Measurements from ENCODE around the gene MYO1B. TPM values are rescaled to one million over a fixed set of nuclear protein-coding genes. Genes with fewer than 3 reads are reported as not detected.

Gene MYO1B
- total and polyA plus RNA-seq, 2 of the 8 experiments (the other 6 are each of a cell fraction or from before 2014, with no cell fraction given): 15.5 to 61.2 TPM

DNA sequence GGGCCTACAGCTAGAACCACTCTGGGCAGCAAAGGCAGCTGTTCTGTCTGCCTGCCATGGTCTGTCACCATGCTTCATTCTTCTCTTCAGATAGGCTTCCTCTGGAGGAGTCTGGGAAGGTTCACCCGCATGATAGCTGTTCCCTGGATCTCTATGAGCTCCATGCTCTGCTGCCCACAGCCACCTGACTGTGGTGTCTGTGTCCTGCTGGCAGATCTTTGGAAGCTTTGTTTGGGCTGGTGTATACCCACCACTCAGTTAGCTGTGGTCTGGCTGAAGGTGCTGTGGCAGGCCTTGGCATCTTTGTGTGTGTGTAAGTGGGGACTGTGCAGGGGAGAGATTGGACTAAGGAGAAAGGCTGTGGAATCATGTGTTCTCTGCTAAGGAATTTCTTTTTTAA, 23.4 kb downstream of the MYO1B start:
- H4K20me1 ChIP-seq (replicated peaks in 1 of 2; ENCODE audit: control insufficient read depth in 1 of 2, insufficient read depth in 2 of 2, low read length in 2 of 2): peaks cover 8 to 20% of the 10 kb centered on the region in 2 experiments
- CTCF ChIA-PET (ENCODE audit: partially characterized antibody): interaction anchor here (1.6 kb wide), 1 partner anchor 9 kb away, joined by 3 read pairs; no protein-coding TSS in a partner anchor
- TF ChIP-seq POLR2A (IDR thresholded peaks at IDR 0.05; ENCODE audit: control extremely low read depth in 1 of 2, low read depth in 2 of 2, low read length in 2 of 2) (no peak), TAF1 (IDR thresholded peaks at IDR 0.05; ENCODE audit: low read depth, low read length) (no peak), KDM5A (IDR thresholded peaks at IDR 0.05; ENCODE audit: low read length) (no peak)

More for the DNA sequence above, 23.4 kb downstream of the MYO1B start:
- H3K9me3 ChIP-seq (ENCODE audit: insufficient read depth in 2 of 2, low read depth in 1 of 2, low read length in 1 of 2): no peaks in the 10 kb centered on the region
- WGBS, 2 experiments (ENCODE audit: extremely low coverage in 1 of 2, insufficient coverage in 1 of 2, insufficient read length in 1 of 2, insufficient replicate concordance in 2 of 2, low coverage in 1 of 2, low lambda C conversion rate in 2 of 2, missing lambda C conversion rate in 1 of 2): 91% methylated on average over 1 of the region's 1 CpG; no CpG with 5 or more reads in 1 of the 2 experiments
- H3K23ac ChIP-seq (ENCODE audit: insufficient read length): no peak overlapping the region
- no peak overlapping the region for H2AK5ac ChIP-seq (ENCODE audit: low read depth, low read length)
- POLR2A ChIA-PET (ENCODE audit: partially characterized antibody): no interaction called here
- no peak for DNase-seq (ENCODE audit: low read depth in 1 of 2, low spot score in 2 of 2)
- peaks cover 13 to 100% of the 10 kb centered on the region in 2 experiments for H3K79me2 ChIP-seq (ENCODE audit: control insufficient read depth in 1 of 2, insufficient read depth in 2 of 2, low read length in 2 of 2)
- no peak overlapping the region for H3K9ac ChIP-seq (replicated peaks in 1 of 4; ENCODE audit: extremely low read depth in 1 of 4, low read depth in 3 of 4, low read length in 3 of 4)
- no peak overlapping the region for H4K5ac ChIP-seq (ENCODE audit: insufficient read length, low read depth, low read length)
- H3K56ac ChIP-seq (replicated peaks; ENCODE audit: insufficient read length, low read depth, low read length): no peak overlapping the region
- no peak overlapping the region for H2BK120ac ChIP-seq (replicated peaks; ENCODE audit: low read depth, low read length)
- no peaks in the 10 kb centered on the region for H3K36me3 ChIP-seq (ENCODE audit: control insufficient read depth in 2 of 4, insufficient read depth in 4 of 4, low read length in 3 of 4)
- no peak overlapping the region for H3K4me3 ChIP-seq (ENCODE audit: extremely low read depth in 1 of 4, insufficient read depth in 2 of 4, low read depth in 3 of 4, low read length in 4 of 4)
- no peaks in the 10 kb centered on the region for H3K27me3 ChIP-seq (replicated peaks in 1 of 4; ENCODE audit: control insufficient read depth in 3 of 4, extremely low read depth in 1 of 4, insufficient read depth in 3 of 4, low read length in 3 of 4)
- no peak overlapping the region for H2BK12ac ChIP-seq (ENCODE audit: low read depth, low read length)
- H3K23me2 ChIP-seq (ENCODE audit: low read depth, low read length): no peaks in the 10 kb centered on the region
- H3K79me1 ChIP-seq (ENCODE audit: low read depth, low read length): peaks cover 15% of the 10 kb centered on the region
- peak overlapping the region; percentile 62; the same call in 1 of the 2 replicates for H4K8ac ChIP-seq (ENCODE audit: extremely low read depth, insufficient read depth, low read length)
- H3K4ac ChIP-seq (replicated peaks; ENCODE audit: insufficient read length, low read depth, low read length): no peak overlapping the region
- no peak overlapping the region for H2BK15ac ChIP-seq (ENCODE audit: low read length)
- no peak overlapping the region for H2BK20ac ChIP-seq (ENCODE audit: low read length)
- no peak overlapping the region for H3K18ac ChIP-seq (ENCODE audit: extremely low read depth, low read length)
- H4K91ac ChIP-seq (replicated peaks; ENCODE audit: insufficient read length, low read length): no peak overlapping the region
- H2AFZ ChIP-seq (ENCODE audit: low read length): no peak overlapping the region
- no peak overlapping the region for H3K14ac ChIP-seq (ENCODE audit: insufficient read length)
- no peak for FAIRE-seq
- no peak overlapping the region for H3K4me2 ChIP-seq (ENCODE audit: insufficient read depth in 1 of 2, low read depth in 2 of 2, low read length in 2 of 2)
- no peak overlapping the region for H3K27ac ChIP-seq (ENCODE audit: low read depth, low read length)
- H2BK5ac ChIP-seq (ENCODE audit: low read depth, low read length): no peak overlapping the region
- H3K4me1 ChIP-seq (replicated peaks in 1 of 4; ENCODE audit: control insufficient read depth in 3 of 4, insufficient read depth in 4 of 4, low read length in 3 of 4): peaks cover 0 to 14% (median 11%) of the 10 kb centered on the region in 4 experiments; a peak in 4 of 7 replicates

All from H1 (cell line).